Calu3 (cell line): ENCODE results near the gene ESR2. TPM values are rescaled to one million over a fixed set of nuclear protein-coding genes. Genes with fewer than 3 reads are reported as not detected.

ENCODE experiments used
- BruUV-seq: library from RNA; stranded (reverse); fragments of 400-500 nt; replicated peaks from 2 replicates; lab custom pipeline; 2021; lab: Mats Ljungman, UMichigan
- CTCF ChIA-PET: fragments of 300-600 bp; sonication (Branson Sonifier 250); formaldehyde crosslinking; loops from one replicate; lab custom pipeline; 2022; ENCODE audit warnings: antibody characterized with exemption; lab: Charles Lee
- DNase-seq: peaks from one replicate; pipeline ENCODE4 v3.0.0; 2022
- H3K27ac Mint-ChIP-seq: one replicate; pipeline ENCODE4 v1.8.0; 2022; ENCODE audit warnings: mixed read lengths; ENCODE audit not compliant: unreplicated experiment
- H3K27me3 Mint-ChIP-seq: one replicate; pipeline ENCODE4 v1.8.0; 2022; ENCODE audit warnings: mixed read lengths; ENCODE audit not compliant: unreplicated experiment
- H3K36me3 Mint-ChIP-seq: one replicate; pipeline ENCODE4 v1.8.0; 2022; ENCODE audit warnings: mild to moderate bottlenecking, moderate library complexity, mixed read lengths; ENCODE audit not compliant: insufficient read depth, unreplicated experiment
- H3K4me1 Mint-ChIP-seq: one replicate; pipeline ENCODE4 v1.8.0; 2022; ENCODE audit warnings: mild to moderate bottlenecking, low read depth, mixed read lengths; ENCODE audit not compliant: unreplicated experiment
- H3K4me3 Mint-ChIP-seq: one replicate; pipeline ENCODE4 v1.8.0; 2022; ENCODE audit warnings: mild to moderate bottlenecking, low read depth, moderate library complexity, mixed read lengths; ENCODE audit not compliant: unreplicated experiment
- H3K9me3 Mint-ChIP-seq: one replicate; pipeline ENCODE4 v1.8.0; 2022; ENCODE audit warnings: low read depth, mixed read lengths; ENCODE audit not compliant: unreplicated experiment
- CTCF ChIP-seq: fragments of 200-600 bp; IDR thresholded peaks from one replicate; pipeline ENCODE4 v1.8.0; 2022; ENCODE audit warnings: antibody characterized with exemption; ENCODE audit not compliant: unreplicated experiment
- intact Hi-C: fragments of 100-400 bp; cut with micrococcal nuclease; formaldehyde crosslinking; loops from one replicate; pipeline ENCODE4 v1.10.0; 2022; ENCODE audit not compliant: unreplicated experiment
- total RNA-seq: library from RNA; stranded (reverse); gene quantifications from 2 replicates; pipeline ENCODE4 v1.2.3, GENCODE V29; 2022

ESR2 gene
- total RNA-seq, 1 experiment from 2014 or later: not detected

GRCh38 chr14:64195199-64195598, 99.0 kb downstream of the ESR2 start:
- TF ChIP-seq CTCF: no peak
- Mint-ChIP-seq H3K4me3 (no peak overlapping the region), H3K27ac (peak overlapping the region; percentile 47), H3K4me1 (peaks cover 10% of the 10 kb centered on the region), H3K27me3 (no peaks in the 10 kb centered on the region), H3K9me3 (no peaks in the 10 kb centered on the region), H3K36me3 (peaks cover 13% of the 10 kb centered on the region)
- intact Hi-C loops: no loop called here
- DNase-seq: no peak
- CTCF ChIA-PET: no interaction called here
- BruUV-seq: no TSS peak

DNA sequence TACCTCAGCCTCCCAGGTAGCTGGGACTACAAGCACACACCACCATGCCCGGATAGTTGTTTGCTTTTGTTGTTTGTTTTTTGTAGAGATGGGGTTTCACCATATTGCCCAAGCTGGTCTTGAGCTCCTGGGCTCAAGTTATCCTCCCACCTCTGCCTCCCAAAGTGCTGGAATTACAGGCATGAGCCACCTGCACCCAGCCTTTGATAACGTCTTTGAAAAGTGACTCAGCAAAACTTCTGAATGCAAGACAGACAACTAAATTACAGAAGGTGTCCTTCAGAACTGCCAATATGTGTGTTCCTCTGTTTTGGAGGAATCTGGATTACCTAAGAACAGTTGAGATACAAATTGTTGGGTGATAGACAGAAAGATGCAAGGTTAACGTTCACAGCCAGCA, 99.8 kb downstream of the ESR2 start:
- no peak for TF ChIP-seq CTCF
- CTCF ChIA-PET: no interaction called here
- Mint-ChIP-seq H3K4me1 (peaks cover 10% of the 10 kb centered on the region), H3K27ac (no peak overlapping the region), H3K9me3 (no peaks in the 10 kb centered on the region), H3K36me3 (peaks cover 16% of the 10 kb centered on the region), H3K27me3 (no peaks in the 10 kb centered on the region), H3K4me3 (no peak overlapping the region)
- no peak for DNase-seq
- BruUV-seq: no TSS peak
- intact Hi-C loops: no loop called here

- BruUV-seq: no TSS peak
- TF ChIP-seq CTCF: no peak
- Mint-ChIP-seq H3K9me3 (no peaks in the 10 kb centered on the region), H3K36me3 (peaks cover 16% of the 10 kb centered on the region), H3K4me1 (peaks cover 10% of the 10 kb centered on the region), H3K4me3 (no peak overlapping the region), H3K27ac (no peak overlapping the region), H3K27me3 (no peaks in the 10 kb centered on the region)
- no peak for DNase-seq
- intact Hi-C loops: no loop called here
- CTCF ChIA-PET: interaction anchor here (0.6 kb wide), 1 partner anchor 14 kb away, joined by 4 read pairs; no protein-coding TSS in a partner anchor
Observed at GRCh38 chr14:64193821-64194220, 100.3 kb downstream of the ESR2 start.

- H3K36me3 Mint-ChIP-seq: peaks cover 24% of the 10 kb centered on the region
- H3K27me3 Mint-ChIP-seq: no peaks in the 10 kb centered on the region
- no TSS peak for BruUV-seq
- H3K4me3 Mint-ChIP-seq: no peak overlapping the region
- intact Hi-C loops: no loop called here
- TF ChIP-seq CTCF: no peak
- H3K27ac Mint-ChIP-seq: no peak overlapping the region
- H3K4me1 Mint-ChIP-seq: peaks cover 10% of the 10 kb centered on the region
- DNase-seq: no peak
- H3K9me3 Mint-ChIP-seq: no peaks in the 10 kb centered on the region
- CTCF ChIA-PET: interaction anchor here (0.5 to 1.2 kb wide), 2 partner anchors 11 to 836 kb away, joined by 3 to 4 read pairs; no protein-coding TSS in a partner anchor
Observed at GRCh38 chr14:64191756-64192155, 102.4 kb downstream of the ESR2 start.
